Fibroblast of pulmonary artery (primary cell): ENCODE results near the gene HNRNPM.
A peak's percentile ranks its signal among the peaks of the same experiment; 100 is the strongest.

Experiments
- DNase-seq: peaks from one replicate; pipeline ENCODE4 v3.0.0-alpha.2; 2010; ENCODE audit warnings: low read depth
- H3K4me3 ChIP-seq: replicated peaks from 2 replicates; pipeline ENCODE4 v1.5.1; 2011; ENCODE audit warnings: low read depth, mild to moderate bottlenecking, control low read depth, low read length, moderate library complexity
- TF ChIP-seq, protein P1 (sequence below): IDR thresholded peaks from 2 replicates; pipeline ENCODE4 v1.5.1; 2011; ENCODE audit warnings: mild to moderate bottlenecking, control low read depth, low read length, inconsistent platforms; ENCODE audit errors: missing control alignments

The HNRNPM gene

DNA sequence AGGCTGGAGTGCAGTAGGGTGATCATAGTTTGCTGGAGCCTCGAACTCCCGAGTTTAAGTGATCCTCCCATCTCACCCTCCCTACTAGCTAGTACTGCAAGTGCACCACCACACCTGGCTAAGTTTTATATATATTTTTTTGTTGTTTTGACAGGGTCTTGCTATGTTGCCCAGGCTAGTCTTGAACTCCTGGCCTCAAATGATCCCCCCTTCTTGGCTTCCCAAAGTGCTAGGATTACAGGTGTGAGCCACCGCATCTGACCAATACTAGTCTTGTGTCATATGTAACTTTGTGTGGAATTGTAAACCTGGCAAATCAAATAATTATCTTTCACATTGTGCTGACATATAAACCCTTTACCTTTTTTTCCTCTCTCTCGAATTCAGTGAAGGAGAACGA, 10.2 kb downstream of the HNRNPM start:
- no peak overlapping the region for H3K4me3 ChIP-seq
- no peak for DNase-seq
- TF ChIP-seq, protein P1, sequence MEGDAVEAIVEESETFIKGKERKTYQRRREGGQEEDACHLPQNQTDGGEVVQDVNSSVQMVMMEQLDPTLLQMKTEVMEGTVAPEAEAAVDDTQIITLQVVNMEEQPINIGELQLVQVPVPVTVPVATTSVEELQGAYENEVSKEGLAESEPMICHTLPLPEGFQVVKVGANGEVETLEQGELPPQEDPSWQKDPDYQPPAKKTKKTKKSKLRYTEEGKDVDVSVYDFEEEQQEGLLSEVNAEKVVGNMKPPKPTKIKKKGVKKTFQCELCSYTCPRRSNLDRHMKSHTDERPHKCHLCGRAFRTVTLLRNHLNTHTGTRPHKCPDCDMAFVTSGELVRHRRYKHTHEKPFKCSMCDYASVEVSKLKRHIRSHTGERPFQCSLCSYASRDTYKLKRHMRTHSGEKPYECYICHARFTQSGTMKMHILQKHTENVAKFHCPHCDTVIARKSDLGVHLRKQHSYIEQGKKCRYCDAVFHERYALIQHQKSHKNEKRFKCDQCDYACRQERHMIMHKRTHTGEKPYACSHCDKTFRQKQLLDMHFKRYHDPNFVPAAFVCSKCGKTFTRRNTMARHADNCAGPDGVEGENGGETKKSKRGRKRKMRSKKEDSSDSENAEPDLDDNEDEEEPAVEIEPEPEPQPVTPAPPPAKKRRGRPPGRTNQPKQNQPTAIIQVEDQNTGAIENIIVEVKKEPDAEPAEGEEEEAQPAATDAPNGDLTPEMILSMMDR: no peak

DNA sequence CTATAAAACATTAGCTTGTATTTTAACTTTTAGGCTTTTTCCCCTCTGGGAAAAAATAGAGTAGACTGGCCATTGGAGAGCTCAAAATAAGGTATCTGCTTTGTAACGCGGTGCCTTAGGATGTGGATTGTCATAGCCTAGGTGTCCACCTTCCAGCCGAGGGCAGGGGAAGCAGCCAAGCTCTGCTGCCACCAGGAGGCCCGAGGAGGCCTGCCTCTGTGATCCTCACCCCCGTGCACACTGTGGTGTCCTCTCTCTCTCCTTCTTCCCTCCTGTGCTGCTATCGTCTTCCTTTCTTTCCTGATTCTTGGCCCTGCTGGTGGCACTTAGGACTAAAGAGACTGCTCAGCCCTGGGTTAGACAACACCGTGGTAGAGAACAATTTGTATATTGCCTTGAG, 11.3 kb downstream of the HNRNPM start:
- no peak for DNase-seq
- no peak overlapping the region for H3K4me3 ChIP-seq
- TF ChIP-seq, protein P1: peak; percentile 21

DNA sequence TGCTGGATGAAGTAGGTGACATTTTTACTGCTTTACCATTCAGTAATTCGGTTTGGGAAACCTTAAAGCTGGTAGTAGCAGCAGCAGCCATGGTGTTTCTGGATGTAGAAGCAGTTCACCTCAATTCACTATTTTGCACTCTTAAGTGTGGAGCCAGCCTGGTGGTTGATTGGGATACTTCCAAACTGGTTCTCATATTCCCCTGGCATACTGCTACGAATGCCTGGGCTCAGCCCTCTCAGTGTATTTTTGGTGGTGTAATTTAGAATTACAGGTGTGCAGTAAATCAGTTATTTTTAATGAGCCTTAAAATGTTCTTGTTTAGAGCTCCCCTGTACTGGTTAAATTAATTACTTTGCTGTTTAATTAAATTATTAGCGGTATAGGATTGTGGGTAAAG, 12.4 kb downstream of the HNRNPM start:
- DNase-seq: no peak
- no peak overlapping the region for H3K4me3 ChIP-seq
- TF ChIP-seq, protein P1: no peak

DNA sequence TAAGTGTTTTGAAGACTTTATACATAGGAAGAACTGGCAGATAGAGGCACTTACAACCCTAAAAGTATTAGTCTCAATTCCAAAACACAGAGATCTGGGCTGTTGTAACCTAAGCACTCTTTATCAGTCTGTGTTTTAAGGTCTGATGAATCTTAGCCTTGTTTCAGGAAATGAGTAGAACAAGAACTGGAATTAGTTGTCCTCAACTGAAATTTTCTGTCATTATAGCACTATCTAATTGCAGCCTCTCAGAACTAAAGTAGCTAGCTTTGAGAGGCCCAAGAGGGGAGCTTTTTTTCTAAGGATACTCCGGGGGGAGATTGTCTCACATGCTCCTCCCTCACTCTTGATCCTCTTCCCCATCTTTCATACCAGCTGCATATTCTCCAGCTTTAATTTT, 13.1 kb downstream of the HNRNPM start:
- TF ChIP-seq, protein P1: no peak
- H3K4me3 ChIP-seq: no peak overlapping the region
- DNase-seq: no peak

DNA sequence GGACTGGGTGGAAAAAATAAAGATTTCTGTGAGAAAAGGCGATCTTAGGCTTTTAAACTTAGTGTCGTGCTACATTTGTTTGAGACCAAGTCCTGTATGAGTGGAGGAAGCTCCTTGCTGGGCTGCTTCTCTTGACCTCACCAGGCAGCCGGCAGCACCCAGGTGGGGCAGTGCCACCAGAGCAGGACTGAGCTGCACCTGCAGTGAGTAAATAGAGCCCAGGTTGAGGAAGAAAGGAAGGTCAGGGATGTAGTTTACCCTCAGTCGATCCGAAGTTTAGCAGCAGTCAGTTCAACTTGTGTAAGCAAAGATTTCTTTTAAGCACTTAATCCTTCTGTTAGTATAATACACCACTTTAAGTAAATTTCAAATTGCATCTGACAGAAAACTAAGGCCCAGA, 13.6 kb downstream of the HNRNPM start:
- no peak overlapping the region for H3K4me3 ChIP-seq
- DNase-seq: no peak
- TF ChIP-seq, protein P1: no peak

DNA sequence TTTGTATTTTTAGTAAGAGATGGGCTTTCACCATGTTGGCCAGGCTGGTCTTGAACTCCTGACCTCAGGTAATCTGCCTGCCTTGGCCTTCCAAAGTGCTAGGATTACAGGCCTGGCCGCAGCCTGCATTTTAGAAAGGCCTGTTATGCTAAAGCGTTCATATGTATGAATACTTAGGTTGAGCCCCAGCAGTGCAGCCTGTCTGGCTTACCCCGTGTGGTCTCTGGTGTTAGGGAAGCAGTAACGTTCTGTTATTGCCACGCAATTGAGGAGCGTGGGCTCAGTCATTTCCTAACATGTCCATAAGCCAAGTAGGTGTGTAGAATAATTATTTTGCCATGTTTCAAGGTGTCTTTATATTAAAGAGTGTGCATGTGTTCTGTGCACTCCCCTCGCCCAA, 14.3 kb downstream of the HNRNPM start:
- no peak for DNase-seq
- TF ChIP-seq, protein P1: no peak
- no peak overlapping the region for H3K4me3 ChIP-seq

DNA sequence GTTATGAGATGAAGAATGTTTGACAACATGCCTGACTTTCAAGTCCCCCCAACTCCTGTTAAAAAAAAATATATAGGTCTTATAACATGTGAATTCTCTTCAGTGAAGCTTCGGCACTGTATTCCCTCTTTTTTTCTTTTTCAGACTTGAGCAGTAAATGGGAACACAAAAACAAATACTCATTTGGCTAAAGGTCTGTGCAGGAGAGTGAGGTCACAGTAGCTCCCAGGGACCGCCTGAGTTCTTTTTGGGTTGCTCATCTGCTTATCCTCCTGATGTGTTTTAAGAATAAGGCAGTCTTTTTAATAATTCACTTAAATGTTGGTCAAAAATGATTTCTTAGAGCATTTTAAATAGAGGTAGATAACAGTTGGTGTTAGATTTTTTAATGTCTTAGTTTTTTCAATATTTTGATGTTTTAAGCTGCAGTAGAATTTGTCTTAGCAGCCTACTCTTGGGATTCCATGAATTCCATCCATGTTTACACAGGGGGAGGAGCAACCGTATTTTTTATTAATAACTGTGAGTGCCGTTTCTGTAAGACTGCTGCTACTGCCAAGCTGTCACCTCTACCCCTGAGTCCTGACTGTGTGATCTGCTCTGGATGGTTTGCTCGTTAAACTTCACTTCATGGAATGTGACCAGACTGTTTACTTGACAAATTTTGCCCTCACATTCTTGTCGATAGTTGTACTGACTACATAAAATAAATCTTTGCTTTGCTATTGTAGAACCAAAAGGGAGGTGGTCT, 14.9 kb downstream of the HNRNPM start:
- H3K4me3 ChIP-seq: no peak overlapping the region
- TF ChIP-seq, protein P1: no peak
- peak; percentile 59 for DNase-seq
